ENCODE measurements around the gene AIFM3.

Gene AIFM3

DNA sequence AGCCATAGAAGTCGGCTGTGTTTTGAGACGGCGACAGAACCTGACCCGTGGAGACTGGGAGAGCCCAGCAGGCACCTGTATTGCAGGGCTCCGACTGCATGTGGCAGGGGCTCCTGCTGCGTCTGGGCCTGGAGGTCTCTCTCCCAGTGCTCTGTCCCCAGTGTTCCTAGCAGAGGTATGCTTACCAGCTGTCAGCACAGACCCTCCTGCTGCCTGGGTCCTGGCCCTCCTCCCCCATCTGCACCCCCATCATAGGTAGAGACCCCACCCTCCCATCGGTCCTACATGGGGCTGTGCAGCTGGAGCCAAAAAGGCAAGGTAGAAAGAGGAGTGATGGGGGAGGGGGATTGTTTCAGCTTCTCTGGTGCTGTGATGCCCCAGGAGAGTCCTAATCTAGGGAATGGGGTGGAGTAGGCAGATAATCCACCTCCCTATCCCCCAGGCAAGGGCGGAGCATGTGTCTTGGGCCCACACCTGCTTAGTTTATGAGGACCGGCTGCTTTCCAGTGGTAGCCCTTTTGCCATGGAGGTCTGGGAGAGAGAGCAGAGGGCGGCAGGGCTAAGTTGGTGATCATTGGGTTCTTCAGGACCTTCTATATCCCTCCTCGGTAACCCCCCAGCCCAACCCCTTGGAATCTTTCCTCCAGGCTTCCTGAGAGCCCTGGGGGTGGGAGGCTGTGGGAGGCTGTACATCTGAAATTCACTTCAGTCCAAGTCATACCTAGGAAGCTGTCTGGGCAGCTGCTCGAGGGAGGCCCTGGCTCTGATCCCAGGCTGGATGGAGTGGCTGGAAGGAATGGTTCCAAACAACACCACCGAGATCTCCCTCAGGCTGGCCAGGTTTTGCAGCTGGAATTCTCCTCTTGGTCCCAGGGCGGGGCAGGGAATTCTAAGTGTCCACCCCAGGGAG is 60.0 kb downstream of the AIFM3 start:
- Histone ChIP-seq H3K4me1 (ENCODE audit: control insufficient read depth, insufficient read depth, low read length) (no peaks in the 10 kb centered on the region; the same call in 1 of the 2 replicates), H3K4me3 (ENCODE audit: low read depth, low read length) (no peak overlapping the region), H3K36me3 (ENCODE audit: control insufficient read depth, insufficient read depth, low read length) (no peaks in the 10 kb centered on the region), H3K27me3 (ENCODE audit: control insufficient read depth, insufficient read depth, low read length) (peaks cover 27% of the 10 kb centered on the region), H3K9me3 (ENCODE audit: control insufficient read depth, insufficient read depth, low read depth, low read length) (no peaks in the 10 kb centered on the region), H3K27ac (ENCODE audit: low read depth, low read length) (no peak overlapping the region), H3K9ac (ENCODE audit: low read length) (no peak overlapping the region)

DNA sequence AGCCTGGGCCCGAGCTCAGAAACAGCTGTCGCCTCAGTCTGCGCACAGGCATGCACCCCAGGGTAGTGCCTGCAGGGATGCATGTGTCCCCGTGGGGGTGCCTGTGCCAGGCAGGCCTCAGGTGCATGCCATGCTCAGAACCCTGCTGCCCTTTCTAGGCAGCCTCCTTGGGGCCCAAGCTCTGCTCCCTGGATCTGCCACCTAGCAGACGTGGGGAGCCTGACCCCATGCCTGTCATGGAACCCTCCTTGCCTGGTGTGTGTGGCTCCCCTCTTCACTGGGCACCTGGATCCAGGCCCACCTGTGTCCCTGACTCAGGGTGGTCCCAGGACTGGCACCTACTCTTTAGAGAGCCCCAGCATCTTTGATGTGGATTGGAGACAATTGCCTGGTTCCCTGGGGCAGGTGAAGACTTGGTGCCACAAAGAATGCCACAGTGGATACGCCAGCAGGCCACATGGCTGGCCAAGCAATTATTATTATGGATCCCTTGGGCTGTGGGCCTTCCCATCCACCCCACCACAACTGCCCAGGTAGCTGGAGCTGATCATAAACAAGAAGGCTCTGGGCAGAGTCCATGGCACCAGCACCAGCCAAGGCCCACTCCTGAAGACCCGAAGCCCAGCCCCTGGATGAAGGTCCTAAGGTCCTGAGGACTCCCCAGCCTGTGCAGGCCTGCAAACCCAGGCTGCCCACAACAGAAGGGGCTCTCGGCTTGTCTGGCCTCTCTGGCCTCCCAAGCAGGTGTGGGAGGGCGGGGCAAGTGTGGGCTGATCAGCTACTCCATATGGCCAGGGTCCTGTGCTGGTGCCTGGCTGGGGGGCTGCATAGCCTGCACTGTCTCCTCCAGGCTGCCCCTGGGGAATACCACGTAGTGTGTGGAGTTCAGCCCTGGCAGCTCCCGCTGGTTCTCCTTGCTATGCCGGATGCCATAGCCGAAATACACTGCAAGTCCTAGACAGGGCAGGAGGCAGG is 61.5 kb downstream of the AIFM3 start:
- Histone ChIP-seq H3K4me1 (ENCODE audit: control insufficient read depth, insufficient read depth, low read length) (no peaks in the 10 kb centered on the region; the same call in 1 of the 2 replicates), H3K9me3 (ENCODE audit: control insufficient read depth, insufficient read depth, low read depth, low read length) (no peaks in the 10 kb centered on the region), H3K27ac (ENCODE audit: low read depth, low read length) (no peak overlapping the region), H3K36me3 (ENCODE audit: control insufficient read depth, insufficient read depth, low read length) (no peaks in the 10 kb centered on the region), H3K9ac (ENCODE audit: low read length) (no peak overlapping the region), H3K4me3 (ENCODE audit: low read depth, low read length) (no peak overlapping the region), H3K27me3 (ENCODE audit: control insufficient read depth, insufficient read depth, low read length) (peaks cover 42% of the 10 kb centered on the region)

DNA sequence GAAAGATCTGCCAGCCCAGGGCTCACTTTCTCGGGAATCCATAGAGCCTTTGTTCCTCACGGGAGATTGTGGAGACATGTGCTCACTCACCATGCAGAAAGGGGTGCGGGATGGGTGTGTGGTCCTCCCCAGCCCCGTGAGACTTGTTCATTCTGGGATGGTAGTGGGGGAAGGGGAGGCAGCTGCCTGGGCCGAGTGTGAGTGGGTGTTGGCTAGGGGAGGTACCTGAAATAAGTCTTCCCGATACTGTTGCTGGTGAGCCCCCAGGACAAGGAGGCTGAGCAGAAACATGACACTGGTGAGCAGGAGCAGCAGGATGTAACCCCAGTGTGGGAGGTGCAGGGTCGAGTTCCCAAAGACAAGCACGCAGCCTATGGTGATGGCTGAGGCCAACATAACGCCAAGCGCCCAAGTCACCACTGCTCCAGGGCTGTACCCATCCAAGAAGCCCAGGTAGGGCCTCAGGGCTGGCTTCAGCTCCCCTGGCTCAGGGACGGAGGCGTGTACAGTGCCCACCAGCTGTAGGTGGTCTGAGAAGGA is 62.5 kb downstream of the AIFM3 start:
- H3K9me3 ChIP-seq (ENCODE audit: control insufficient read depth, insufficient read depth, low read depth, low read length), result no peaks in the 10 kb centered on the region
- no peaks in the 10 kb centered on the region for H3K36me3 ChIP-seq (ENCODE audit: control insufficient read depth, insufficient read depth, low read length)
- peaks cover 45% of the 10 kb centered on the region for H3K27me3 ChIP-seq (ENCODE audit: control insufficient read depth, insufficient read depth, low read length)
- no peak overlapping the region for H3K27ac ChIP-seq (ENCODE audit: low read depth, low read length)
- H3K4me3 ChIP-seq (ENCODE audit: low read depth, low read length), result no peak overlapping the region
- no peaks in the 10 kb centered on the region; the same call in 1 of the 2 replicates for H3K4me1 ChIP-seq (ENCODE audit: control insufficient read depth, insufficient read depth, low read length)
- no peak overlapping the region for H3K9ac ChIP-seq (ENCODE audit: low read length)

DNA sequence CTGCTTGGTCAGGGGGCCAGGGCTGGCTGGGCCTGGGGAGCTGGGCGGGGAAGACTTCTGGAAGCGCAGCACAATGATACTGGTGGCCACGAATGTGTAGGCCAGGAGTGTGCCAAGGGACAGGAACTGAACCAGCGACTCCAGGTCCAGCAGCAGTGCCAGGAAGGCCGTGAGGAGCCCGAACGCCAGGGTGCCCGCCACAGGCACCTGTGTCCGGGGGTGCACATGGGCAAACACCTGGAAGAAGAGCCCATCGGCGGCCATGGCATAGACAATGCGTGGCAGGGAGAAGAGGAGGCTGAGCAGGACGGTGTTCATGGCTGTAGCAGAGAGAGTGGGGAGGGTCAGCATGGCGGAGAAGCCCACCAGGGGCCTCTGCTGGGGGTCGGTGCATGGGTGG is 63.0 kb downstream of the AIFM3 start:
- H3K4me1 ChIP-seq (ENCODE audit: control insufficient read depth, insufficient read depth, low read length), result no peaks in the 10 kb centered on the region; the same call in 1 of the 2 replicates
- H3K9me3 ChIP-seq (ENCODE audit: control insufficient read depth, insufficient read depth, low read depth, low read length), result no peaks in the 10 kb centered on the region
- H3K4me3 ChIP-seq (ENCODE audit: low read depth, low read length), result no peak overlapping the region
- H3K9ac ChIP-seq (ENCODE audit: low read length), result no peak overlapping the region
- peaks cover 45% of the 10 kb centered on the region for H3K27me3 ChIP-seq (ENCODE audit: control insufficient read depth, insufficient read depth, low read length)
- H3K36me3 ChIP-seq (ENCODE audit: control insufficient read depth, insufficient read depth, low read length), result no peaks in the 10 kb centered on the region
- H3K27ac ChIP-seq (ENCODE audit: low read depth, low read length), result no peak overlapping the region
